EL (cell line): ENCODE measurements around the gene SESN2.
A peak's percentile ranks its signal among the peaks of the same experiment; 100 is the strongest.

ENCODE experiments used
- DNase-seq: peaks from one replicate; pipeline ENCODE4 v3.0.0-alpha.2; 2016

The SESN2 gene, protein sequence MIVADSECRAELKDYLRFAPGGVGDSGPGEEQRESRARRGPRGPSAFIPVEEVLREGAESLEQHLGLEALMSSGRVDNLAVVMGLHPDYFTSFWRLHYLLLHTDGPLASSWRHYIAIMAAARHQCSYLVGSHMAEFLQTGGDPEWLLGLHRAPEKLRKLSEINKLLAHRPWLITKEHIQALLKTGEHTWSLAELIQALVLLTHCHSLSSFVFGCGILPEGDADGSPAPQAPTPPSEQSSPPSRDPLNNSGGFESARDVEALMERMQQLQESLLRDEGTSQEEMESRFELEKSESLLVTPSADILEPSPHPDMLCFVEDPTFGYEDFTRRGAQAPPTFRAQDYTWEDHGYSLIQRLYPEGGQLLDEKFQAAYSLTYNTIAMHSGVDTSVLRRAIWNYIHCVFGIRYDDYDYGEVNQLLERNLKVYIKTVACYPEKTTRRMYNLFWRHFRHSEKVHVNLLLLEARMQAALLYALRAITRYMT

DNA sequence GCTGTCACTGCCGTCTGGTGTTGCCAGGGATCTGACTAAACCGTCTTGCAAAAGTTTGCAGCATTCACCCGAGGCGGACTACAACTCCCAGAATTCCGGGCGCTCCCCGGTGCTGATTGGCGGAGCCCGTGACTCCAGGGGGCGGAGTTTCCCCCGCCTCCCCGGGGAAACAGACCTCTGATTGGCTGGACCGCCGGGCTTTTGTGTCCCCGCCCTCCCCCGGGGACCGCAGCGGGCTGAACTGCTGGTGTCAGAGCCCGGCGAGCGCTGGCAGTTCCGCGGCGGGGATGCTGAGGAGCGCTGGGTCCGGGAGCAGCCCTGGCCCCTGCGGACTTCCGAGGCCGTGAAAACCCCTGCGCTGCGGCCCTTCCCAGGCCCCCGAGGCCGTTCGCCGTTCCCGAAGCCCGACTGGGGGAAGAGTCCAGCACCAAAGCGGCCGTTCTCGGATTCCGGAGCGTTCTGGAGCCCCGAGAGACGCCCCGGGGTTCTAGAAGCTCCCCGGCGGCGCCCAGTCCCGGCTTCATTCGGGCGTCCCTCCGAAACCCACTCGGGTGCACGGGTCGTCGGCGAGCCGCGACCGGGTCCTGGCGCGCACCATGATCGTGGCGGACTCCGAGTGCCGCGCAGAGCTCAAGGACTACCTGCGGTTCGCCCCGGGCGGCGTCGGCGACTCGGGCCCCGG, at the start of gene SESN2:
SESN2 (plus strand) TSS at position 267 of the 682 bp plus-strand sequence; CDS start at position 597, 330 bp downstream.
- DNase-seq = peak; percentile 99

DNA sequence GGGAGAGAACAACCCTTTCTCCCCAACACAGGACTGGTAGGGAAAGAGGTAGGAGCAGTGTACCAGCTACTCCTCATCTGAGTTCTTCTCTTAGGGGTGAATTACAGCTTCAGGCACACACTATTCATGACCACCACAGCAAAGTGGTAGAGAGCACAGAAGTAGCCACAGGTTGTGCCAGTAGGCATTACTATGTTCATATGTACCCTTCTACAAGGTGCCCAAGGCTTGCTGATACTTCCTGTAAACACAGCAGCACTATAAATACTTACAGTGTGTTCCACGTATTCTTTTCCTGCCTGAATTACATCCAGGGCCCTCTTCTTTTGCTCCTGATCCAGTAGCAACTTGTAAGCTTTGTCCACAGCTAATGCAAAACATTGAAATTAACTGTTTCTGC, 49.6 kb upstream of the SESN2 start:
- no peak for DNase-seq

DNA sequence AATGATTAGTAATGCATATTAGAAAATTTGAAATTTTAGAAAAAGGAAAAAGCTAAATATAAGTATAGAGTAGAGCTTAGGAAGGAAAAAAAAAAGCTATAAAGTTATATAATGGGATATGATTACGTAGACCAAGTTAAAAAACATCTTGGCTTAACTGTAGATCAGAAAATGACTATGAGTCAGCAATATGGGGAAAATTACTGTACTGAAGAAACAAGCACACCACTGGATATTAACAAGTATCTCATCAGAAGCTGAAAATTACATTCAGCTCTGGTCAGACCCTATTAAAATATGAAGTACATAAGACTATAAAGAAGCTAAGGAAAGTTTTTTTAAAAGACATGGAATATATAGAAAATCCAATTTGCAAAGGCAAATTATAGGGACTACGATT, 46.0 kb upstream of the SESN2 start:
- DNase-seq = no peak

DNA sequence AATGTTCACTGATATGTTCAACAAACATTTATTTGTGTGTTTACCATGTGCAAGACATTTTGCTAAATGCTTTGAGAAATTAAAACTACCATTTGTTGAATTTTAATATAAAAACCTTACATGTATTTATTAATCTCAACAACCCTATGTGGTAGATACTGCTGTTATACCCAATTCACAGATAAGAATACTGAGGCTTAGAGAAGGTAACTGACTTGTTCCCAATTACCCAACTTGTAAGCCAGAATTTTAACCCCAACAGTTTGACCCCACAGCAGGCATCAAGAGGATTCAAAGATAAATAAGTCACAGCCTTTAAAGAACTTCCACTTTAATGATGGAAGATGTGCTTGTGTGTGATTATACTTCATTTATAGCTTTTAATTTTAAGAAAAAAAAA, 30.2 kb upstream of the SESN2 start:
- DNase-seq = no peak

DNA sequence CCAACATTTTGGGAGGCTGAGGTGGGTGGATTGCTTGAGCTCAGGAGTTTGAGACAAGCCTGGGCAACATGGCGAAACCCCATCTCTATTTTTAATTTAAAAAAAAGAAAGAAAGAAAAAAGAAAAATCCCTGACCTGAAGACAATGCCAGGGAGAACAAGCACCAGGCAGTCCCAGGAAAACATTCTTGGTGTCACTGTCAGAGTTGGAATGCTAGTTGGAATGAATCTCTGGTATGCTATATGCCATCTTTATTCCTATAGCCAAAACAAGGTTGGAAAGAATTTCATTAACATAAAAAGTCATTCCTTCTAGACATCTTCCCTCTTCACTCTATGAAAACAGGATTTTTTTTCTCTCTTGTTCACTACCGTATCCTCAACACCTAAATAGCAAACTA, 29.3 kb upstream of the SESN2 start:
- DNase-seq = peak; percentile 27

DNA sequence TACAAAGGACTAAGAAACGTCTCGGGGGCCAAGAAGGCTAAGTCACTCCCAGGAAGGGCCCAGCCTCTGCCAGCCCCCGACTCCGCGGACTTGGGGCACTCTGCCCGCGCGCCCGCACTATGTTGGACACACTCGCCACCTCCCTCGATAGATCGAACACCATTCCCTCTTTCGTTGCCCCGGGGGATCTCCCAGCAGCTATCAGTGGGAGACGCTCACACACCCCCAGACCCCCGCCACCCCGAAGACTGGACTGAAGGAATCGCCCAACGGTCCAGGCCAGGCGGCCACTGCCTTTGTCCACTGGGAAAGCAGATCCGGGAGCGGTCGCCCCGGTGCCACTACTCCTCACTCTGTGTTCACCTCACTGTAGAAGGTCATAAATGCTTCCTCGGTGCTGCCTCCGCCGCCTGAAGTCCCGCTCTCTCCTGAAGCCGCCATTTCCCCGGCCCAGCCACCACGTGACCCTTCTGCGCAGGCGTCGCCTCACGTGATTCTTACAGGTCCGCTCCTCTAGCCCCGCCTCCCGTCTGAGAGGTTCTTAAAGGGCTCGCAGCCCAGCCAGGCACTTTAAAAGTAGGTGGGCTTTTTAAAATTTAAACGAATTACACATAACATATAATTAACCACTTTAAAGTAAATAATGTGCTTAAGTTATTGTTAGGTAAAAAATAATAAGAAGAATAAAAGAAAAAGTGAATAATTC, 26.6 kb upstream of the SESN2 start, which contains the start of gene DNAJC8:
DNAJC8 (minus strand) TSS at position 472 of the 706 bp plus-strand sequence; CDS start at position 441, 31 bp downstream.
- DNase-seq = peak; percentile 89

DNA sequence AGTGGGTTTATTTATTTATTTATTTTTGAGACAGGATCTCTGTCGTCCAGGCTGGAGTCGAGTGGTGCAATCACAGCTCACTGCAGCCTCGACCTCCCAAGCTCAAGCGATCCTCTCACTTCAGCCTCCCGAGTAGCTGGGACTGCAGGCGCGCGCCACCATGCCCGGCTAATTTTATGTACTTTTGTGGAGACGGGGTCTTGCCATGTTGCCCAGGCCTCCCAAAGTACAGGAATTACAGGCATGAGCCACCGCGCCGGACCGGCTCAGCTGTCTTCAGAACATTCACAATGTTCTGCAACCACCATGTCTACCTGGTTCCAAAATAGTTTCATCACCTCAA, 26.1 kb upstream of the SESN2 start:
- no peak for DNase-seq

DNA sequence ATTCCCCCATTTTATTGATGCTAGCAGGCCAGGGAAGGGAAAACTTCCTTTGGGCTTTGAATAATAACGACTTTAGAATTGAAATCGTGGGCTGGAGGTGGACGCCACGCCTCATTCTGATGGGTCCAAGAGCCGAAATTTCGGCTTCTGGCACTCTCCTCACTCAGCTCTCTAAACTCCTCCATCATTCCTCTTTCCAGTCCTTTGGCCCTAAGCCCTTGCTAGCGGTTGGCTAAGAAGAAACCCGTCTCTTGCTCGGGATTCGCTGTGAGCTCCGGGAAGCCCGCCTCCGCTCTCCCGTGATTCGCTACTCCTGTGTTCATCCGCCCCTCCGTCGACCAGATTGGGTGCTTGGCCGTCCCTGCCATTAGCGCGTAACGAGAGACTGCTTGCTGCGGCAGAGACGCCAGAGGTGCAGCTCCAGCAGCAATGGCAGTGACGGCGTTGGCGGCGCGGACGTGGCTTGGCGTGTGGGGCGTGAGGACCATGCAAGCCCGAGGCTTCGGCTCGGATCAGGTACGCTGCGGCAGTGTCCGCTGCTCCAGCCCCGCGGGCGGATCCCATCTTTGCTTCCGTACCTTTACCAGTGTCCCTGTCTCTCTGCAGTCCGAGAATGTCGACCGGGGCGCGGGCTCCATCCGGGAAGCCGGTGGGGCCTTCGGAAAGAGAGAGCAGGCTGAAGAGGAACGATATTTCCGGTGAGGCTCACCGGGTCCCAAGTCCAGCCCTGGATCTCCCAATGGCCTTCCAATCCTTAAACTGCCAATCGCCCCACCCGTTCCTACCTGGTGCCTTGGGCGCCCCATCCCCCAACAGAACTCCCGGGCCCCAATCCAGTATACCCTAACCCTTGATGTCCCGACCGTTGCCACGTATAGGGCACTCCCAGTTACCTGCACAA, 23.3 kb upstream of the SESN2 start, which contains the start of gene ATP5IF1:
ATP5IF1 (plus strand) TSS at position 370 of the 901 bp plus-strand sequence; CDS start at position 430, 60 bp downstream.
- peak; percentile 98 for DNase-seq

DNA sequence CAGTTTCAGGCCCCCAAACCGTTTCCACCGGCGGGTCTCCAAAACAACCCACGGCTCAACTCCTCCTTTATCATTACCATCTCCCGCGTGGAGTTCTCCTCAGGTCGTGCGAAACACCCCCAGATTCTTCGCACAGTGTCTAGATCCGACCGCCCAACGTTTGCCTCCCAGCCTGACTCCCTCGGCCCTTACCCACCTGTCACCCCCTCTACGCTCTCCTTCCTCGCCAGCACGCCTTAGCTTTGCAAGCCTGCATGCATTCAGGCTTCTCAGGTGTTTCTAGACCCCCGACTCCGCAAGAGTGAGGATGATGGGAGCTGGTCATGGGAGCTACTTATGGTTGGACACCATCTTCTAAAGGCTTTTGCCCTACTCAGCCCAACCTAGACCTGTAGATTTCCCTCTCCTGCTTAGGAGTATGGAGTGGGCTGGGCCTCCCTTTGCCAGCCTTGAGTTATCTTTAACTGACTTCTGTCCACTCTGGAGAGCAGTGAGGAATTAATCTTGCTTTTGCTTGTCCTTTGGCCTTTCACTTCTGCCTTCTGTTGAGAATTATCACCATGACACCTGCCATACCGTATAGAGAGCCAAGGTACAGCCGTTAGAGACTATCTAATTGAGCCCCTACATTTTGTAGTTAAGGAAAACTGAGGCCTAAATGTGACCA, 22.5 kb upstream of the SESN2 start:
- no peak for DNase-seq

DNA sequence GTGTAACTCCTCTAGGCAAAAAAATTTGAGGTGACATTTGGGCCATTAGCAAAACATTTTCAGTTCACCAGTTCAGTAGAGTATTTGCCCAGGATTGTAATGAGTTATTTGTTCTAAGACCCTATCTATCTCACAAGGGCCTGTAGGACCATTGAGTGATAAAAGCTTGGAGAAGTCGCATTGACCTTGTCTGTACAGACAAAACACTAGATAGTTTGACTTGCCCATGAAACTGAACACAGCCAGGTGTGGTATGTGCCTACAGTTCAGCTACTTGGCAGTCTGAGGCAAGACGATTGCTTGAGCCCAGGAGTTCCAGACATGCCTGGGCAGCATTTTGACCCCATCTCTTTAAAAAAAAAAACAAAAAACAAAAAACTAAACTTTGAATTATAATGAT, 20.3 kb upstream of the SESN2 start:
- DNase-seq = no peak

DNA sequence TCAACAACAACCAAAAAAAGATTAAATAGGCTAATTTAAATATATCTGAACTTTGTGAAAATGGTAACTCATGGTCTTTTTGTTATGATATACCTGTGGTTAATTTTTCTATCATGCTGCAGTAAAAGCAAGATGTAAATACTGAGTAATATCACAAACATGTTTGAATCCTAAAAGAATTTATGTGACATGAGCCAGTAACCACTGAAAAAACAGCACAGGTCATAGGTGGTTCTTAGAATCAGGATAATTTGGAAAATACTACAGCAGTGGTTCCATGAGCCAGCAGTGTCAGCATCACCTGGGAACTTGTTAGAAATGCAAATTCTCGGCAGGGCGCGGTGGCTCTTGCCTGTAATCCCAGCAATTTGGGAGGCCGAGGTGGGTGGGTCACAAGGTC, 19.3 kb upstream of the SESN2 start:
- no peak for DNase-seq

DNA sequence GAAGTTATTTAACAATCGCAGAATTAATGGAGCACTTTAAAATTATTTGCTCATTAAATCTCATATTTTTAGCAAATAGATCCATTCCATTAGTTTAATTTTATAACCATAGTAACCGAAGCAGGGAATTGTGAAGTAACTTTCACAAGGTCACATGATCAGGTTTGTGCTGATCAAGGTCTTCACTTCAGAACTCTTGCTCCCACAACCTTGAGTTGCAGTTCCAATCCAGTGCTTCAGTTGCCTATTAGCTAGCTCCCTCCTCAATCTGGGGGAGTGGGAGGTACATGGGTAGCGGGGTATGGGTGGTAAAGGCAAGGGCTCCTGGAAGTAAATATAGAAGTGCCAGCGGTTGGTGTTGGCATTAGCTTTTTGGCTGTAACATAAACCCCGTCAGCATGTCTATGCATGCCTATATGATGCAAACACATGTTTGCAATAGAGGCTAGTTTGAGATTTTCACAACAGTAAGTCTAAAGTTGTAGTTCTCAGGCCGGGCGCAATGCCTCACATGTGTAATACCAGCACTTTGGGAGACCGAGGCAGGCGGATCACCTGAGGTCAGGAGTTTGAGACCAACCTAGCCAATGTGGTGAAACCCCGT, 17.6 kb upstream of the SESN2 start:
- no peak for DNase-seq

DNA sequence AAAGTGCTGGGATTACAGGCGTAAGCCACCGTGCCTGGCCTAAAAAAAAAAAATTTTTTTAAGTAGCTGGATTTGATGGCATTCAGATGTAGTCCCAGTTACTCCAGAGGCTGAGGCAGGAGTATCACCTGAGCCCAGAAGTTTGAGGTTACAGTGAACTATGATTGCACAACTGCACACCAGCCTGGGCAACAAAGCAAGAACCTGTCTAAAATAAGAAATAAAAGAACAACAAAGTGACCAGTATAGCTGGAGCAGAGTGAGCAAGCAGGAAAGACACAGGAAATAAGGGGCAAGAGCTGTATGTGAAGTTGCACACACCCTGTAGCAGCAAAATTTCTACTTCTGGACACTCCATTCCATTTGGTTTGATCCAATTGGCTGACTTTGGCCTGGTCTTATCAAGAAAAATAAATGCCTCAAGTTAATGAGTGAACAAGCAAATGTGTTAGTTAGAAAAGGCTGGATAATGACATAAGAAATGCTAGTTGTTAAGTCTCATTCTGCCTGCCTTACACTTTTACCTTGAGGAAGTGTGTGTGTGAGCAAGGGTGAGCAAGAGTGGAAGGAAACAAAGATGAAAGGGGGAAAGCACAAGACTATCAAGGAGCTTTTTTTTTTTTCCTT, 15.5 kb upstream of the SESN2 start:
- no peak for DNase-seq

DNA sequence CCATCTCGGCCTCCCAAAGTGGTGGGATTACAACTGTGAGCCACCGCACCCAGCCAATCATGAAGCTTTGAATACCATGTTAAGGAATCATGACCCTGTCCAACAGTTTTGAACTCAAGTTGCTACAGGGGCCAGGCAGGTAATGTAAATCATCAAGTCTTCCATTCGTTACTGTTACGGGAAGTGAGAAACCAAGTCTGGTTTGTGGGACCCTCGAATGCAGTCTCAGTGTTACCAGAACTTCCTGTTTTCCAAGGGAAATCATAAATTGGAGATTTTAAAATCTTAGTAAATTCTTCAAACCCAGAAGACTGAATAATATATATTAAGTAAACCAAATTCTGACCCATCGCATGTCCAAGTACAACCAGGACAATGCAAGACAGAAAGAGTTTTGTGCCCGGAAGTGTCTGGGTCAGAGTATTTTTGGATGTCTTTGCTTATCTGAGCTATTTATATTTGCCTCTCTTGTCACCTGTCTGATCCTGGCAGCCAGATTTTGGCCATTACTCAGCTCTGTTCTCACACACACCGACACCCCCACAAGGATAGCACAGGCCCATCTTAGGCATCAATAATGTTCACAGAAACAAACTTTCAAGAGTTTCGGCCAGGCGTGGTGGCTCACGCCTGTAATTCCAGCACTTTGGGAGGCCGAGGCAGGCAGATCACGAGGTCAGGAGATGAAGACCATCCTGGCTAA, 14.6 kb upstream of the SESN2 start:
- no peak for DNase-seq

DNA sequence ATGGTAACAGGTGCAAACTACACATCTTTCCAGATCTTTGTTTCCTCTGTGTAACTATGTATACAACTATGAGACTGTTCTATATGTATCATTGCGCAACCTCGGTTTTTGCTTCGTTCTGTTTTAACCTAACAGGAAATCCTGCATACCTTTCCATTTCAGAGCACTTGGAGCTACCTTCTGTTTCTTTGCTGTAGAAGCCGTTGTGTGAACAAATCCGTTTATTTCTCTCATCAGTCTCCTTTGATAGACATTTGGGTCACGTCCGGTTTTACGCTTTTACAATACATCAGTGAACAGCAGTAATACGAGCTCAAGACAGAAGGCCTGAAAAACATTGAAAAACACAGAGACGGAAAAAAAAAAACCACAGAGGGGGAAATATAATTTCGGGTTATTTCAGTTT, 12.9 kb upstream of the SESN2 start:
- no peak for DNase-seq

DNA sequence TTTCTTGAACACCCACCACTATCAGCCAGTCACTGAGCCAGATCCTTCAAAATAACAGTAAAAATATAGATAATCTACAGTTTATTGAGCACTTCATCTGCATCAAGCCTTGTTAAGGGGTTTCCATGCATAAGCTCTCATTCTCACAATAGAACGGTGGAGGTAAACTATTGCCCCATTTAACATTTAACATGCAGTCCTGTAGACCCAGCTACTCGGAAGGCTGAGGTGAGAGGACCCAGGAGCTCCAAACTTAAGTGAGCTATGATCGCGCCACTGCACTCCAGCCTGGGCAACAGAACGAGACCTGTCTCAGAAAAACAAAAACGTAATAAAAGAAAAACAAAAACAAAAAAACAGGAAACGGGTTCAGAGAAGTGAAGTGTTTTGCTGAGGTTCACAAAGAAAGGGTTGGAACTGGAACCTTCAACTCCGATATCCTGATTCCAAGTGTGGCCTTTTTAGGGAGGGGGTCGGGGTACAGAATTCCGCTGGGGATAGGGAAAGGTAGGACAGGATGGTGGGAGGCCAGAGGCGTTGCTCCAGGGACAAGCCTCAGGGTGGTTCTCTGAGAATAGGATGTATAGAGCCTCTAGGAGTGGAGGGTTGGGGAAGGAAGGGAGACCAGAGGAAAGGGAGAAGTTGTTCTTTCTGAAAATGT, 11.6 kb upstream of the SESN2 start:
- DNase-seq = no peak

DNA sequence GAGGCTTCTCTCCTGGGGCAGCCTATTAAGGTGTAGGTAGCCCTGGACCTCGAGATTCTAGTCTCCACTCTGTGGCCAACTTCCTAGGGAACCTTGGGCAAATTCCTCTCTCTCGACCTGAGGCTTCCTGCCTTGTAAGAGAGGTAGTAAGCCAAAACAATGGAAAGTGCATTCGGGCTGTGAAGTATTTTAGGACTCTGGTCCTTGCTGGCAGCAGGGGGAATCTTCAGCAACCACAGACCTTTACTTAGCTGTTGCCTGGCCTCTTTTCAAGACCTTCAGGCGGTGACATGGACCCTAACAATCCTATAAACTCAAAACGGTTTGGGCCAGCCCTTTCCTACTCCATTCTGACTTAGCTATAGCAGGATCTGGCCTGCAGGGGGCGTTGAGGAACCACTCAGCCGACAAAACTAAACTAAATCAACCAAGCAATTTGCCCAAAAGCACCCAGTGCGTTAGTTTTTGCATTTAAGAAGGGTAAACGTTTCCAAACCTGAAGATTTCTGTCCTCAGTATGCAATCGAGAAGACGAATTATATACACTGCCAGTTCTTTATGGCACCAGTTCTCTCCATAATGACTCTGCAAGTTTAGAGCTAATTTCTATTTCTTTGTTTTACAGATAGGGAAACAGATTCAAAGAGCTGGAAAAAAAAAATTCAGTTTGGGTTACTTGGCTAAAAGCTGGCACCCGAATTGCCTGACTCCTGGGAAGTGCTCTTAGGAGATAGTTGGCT, 10.9 kb upstream of the SESN2 start:
- DNase-seq = peak; percentile 84

DNA sequence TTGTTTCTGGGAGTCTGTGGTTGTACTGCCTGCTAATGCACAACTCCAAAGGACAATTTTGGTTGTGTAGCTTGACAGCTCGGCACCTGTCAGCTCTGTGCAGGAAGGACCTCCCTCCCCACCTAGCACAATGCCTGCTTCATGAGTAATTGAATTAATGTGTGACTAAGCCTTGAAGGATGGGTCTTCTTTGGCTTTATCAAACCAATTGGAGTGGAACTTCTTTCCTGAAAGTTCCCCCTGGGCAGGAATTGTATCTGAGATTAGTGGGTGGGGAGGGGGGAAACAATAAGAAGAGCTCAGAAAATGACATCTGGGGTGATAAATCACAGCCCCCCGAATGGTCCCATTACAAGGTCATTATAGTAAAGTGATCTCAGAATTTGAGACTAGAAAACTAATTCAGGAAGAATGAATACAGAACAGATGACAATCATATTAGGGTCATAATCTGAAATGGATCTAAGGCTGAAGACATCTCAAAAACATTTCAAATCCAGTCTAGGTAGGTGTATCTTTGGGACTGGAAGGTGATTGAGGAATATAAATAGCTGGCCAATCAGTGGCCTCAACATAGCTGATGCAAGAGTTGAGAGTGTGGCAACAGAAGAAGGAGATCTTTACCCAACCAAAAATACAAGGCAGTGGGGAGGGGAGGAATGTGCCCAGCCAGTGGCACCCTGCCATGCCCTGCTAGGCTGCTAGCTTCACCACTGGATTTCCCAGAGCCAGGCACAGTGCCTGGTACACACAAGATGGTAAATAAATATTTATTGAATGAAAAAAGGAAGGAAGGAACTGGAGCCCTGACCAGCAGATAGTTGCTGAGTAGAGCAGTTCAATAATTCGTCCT, 10.1 kb upstream of the SESN2 start:
- DNase-seq = peak; percentile 78
